Chondrocyte (in vitro differentiated cells): ENCODE results near the gene GPR4. TPM values are rescaled to one million over a fixed set of nuclear protein-coding genes. Genes with fewer than 3 reads are reported as not detected.
A peak's percentile ranks its signal among the peaks of the same experiment; 100 is the strongest.

Experiments used
- DNase-seq: peaks from one replicate; pipeline ENCODE4 v3.0.0; 2021; ENCODE audit warnings: mixed read lengths, low spot score
- H3K27ac Mint-ChIP-seq: one replicate; pipeline ENCODE4 v1.8.0; 2021; ENCODE audit warnings: mild to moderate bottlenecking, moderate library complexity, mixed read lengths; ENCODE audit not compliant: unreplicated experiment
- H3K27me3 Mint-ChIP-seq: 2 replicates; pipeline ENCODE4 v1.8.0; 2021; ENCODE audit warnings: low read depth, mixed read lengths
- H3K36me3 Mint-ChIP-seq: 2 replicates; pipeline ENCODE4 v1.8.0; 2021; ENCODE audit warnings: low read depth, mixed read lengths
- H3K4me1 Mint-ChIP-seq: 2 replicates; pipeline ENCODE4 v1.8.0; 2021; ENCODE audit warnings: low read depth, mild to moderate bottlenecking, mixed read lengths
- H3K4me3 Mint-ChIP-seq: one replicate; pipeline ENCODE4 v1.8.0; 2021; ENCODE audit warnings: mild to moderate bottlenecking, moderate library complexity, mixed read lengths; ENCODE audit not compliant: unreplicated experiment
- H3K9me3 Mint-ChIP-seq: 2 replicates; pipeline ENCODE4 v1.8.0; 2021; ENCODE audit warnings: low read depth, mixed read lengths
- total RNA-seq: library from RNA; stranded (reverse); gene quantifications from 3 replicates; pipeline ENCODE4 v1.2.1, GENCODE V29; 2021
- TF ChIP-seq, protein P1 (sequence below): fragments of 200-600 bp; sonication (generic); IDR thresholded peaks from 2 replicates; pipeline ENCODE4 v1.5.0; 2021; ENCODE audit warnings: antibody characterized with exemption, mild to moderate bottlenecking, moderate library complexity

The GPR4 gene
- total RNA-seq, 1 donor from 2014 or later: not detected

DNA sequence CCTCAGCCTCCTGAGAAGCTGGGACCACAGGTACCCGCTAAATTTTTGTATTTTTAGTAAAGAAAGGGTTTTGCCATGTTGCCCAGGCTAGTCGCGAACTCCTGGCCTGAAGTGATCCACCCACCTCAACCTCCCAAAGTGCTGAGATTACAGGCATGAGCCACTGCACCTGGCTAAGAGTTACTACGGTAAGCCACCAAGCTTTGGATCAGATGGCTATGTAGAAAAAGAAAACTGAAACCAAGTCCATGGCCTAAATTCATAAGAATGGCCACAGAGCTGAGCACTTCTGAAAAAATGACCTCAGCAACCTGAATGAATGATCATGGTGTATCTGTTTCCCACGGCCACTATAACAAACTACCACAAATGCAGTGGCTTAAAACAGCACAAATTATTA lies 26.8 kb downstream of the GPR4 start:
- no peak for DNase-seq
- Mint-ChIP-seq H3K4me3 (no peak overlapping the region), H3K9me3 (no peaks in the 10 kb centered on the region), H3K36me3 (no peaks in the 10 kb centered on the region), H3K27ac (no peak overlapping the region), H3K27me3 (no peaks in the 10 kb centered on the region), H3K4me1 (peaks cover 22% of the 10 kb centered on the region)
- TF ChIP-seq, protein P1, sequence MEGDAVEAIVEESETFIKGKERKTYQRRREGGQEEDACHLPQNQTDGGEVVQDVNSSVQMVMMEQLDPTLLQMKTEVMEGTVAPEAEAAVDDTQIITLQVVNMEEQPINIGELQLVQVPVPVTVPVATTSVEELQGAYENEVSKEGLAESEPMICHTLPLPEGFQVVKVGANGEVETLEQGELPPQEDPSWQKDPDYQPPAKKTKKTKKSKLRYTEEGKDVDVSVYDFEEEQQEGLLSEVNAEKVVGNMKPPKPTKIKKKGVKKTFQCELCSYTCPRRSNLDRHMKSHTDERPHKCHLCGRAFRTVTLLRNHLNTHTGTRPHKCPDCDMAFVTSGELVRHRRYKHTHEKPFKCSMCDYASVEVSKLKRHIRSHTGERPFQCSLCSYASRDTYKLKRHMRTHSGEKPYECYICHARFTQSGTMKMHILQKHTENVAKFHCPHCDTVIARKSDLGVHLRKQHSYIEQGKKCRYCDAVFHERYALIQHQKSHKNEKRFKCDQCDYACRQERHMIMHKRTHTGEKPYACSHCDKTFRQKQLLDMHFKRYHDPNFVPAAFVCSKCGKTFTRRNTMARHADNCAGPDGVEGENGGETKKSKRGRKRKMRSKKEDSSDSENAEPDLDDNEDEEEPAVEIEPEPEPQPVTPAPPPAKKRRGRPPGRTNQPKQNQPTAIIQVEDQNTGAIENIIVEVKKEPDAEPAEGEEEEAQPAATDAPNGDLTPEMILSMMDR: no peak

DNA sequence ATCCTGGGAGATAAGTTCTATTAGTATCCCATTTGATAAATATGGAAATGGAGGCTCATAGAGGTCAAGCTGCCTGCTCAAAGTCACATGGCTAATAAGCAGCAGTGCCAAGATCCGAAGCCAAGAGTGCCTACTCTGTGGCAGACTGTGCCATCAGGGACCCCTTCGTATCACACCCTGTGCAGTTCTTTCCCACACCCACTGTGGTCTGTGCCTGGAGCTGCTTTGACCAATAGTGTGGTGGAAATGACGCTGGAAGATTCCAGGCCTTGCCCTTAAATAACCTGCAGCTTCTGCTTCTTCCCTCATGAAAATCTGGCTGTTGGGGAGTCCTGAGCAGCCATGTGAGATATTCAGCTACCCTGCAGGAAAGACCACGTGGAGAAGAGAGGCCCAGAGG lies 27.5 kb downstream of the GPR4 start:
- H3K36me3 Mint-ChIP-seq: no peaks in the 10 kb centered on the region
- no peak overlapping the region for H3K27ac Mint-ChIP-seq
- no peaks in the 10 kb centered on the region for H3K27me3 Mint-ChIP-seq
- no peak for DNase-seq
- H3K4me1 Mint-ChIP-seq: peaks cover 22% of the 10 kb centered on the region
- TF ChIP-seq, protein P1: no peak
- no peak overlapping the region for H3K4me3 Mint-ChIP-seq
- no peaks in the 10 kb centered on the region for H3K9me3 Mint-ChIP-seq

DNA sequence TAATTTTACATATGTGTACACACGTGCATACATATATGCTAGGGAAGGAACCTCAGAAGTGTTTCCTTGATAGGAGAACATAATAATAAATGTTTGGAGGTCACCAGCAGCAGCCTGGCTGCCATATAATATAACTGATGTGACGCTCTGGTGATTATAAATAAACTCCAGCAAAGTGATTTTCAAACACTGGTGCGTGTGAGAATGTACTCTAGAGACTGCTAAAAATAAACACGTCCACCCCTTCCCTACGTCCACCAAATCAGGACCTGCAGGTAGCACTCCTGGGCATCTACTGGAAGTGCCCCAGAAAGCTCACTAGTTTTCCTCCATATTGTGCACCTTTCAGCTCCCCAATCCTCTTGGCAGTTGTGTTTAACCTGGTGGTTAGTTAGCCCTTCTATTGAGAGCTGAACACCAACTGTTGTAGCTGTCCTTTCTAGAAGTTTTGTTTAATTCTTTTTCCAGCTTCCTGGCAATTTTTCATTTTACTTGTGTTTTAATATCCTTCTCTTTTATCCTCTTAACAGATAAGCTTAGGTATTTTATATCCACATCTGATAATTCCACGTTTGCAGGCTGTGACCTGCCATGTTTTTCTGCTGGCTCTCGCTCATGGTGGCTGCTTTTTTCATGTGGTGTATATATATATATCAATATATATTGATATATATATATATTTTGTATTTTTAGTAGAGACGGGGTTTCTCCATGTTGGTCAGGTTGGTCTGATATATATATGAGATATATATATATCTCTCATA lies 30.4 kb downstream of the GPR4 start:
- H3K4me3 Mint-ChIP-seq: no peak overlapping the region

DNA sequence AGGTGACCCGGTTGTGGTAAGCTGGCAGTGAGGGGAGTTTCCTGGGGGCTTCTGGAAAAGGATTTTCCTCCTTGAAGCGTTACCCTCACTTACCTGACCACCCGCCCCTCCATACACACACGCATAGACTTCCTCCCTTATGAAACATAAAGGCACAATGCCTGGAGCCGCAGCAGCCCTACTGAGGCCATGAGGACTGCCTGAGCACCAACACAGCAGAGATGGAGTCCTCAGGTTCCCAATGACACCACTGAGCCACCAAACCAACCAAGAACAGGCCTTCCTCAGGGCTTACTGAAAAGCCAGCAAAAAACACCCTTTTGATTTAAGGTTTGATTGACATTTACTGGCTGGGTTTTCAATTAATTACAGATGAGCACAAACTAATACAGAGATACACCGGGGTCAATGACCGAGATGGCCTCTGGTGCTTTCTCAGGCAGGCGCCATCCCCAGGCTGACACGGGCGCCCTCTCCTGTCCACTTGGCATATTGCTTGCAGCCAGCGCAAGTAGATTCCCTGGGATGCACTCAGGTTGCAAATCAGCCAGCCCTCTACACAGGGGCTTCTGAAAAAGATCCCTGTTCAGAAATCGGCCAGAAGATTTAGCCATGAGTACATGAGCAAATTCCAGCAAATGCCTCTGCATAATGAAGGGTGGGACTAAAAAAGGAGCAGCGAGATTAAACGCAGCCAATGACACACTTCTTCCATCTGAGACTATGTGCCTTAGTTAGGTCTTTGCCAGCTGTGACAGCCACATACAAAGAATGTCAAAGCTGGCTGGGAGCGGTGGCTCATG lies 32.2 kb downstream of the GPR4 start:
- Mint-ChIP-seq H3K27me3 (no peaks in the 10 kb centered on the region), H3K9me3 (no peaks in the 10 kb centered on the region), H3K4me3 (no peak overlapping the region), H3K4me1 (peaks cover 7% of the 10 kb centered on the region), H3K27ac (no peak overlapping the region), H3K36me3 (no peaks in the 10 kb centered on the region)
- TF ChIP-seq, protein P1: peak; percentile 81
- DNase-seq: no peak

More for the DNA sequence above, 30.4 kb downstream of the GPR4 start:
- Mint-ChIP-seq H3K27ac (no peak overlapping the region), H3K36me3 (no peaks in the 10 kb centered on the region), H3K27me3 (no peaks in the 10 kb centered on the region), H3K4me1 (peaks cover 11% of the 10 kb centered on the region), H3K9me3 (no peaks in the 10 kb centered on the region)
- DNase-seq: no peak
- TF ChIP-seq, protein P1: no peak

DNA sequence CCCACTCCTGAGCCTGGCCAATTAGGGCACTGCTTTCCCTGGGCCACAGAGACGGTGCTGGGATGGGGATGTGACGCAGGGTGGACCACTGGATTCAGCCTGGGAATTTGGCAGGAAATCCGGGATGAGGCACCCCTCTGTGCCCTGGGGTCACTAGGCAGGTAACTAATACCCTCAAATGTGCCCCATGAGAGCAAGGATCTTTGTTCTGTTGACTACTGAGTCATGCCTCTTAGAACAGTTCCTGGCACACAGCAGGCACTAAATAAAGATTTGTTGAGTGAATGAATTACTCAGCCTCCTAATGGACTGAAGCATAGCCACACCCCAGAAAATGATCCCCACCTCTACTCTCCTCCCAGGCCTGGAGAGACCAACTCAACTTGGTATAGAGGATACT lies 33.3 kb downstream of the GPR4 start:
- Mint-ChIP-seq H3K4me1 (peaks cover 7% of the 10 kb centered on the region), H3K27ac (peak overlapping the region; percentile 71), H3K27me3 (no peaks in the 10 kb centered on the region), H3K9me3 (no peaks in the 10 kb centered on the region), H3K4me3 (no peak overlapping the region), H3K36me3 (no peaks in the 10 kb centered on the region)
- TF ChIP-seq, protein P1: no peak
- DNase-seq: no peak
